Subcutaneous adipose tissue (tissue), 4 donors: Measurements from ENCODE around the gene RSBN1. TPM values are rescaled to one million over a fixed set of nuclear protein-coding genes. Genes with fewer than 3 reads are reported as not detected.

ENCODE experiments used
- total RNA-seq, 4 donors: library from RNA; depleted of rRNA; stranded (reverse); fragments of >200 nt; gene quantifications; one replicate each; pipeline ENCODE4 v1.1.0, GENCODE V29; 2016
- TF ChIP-seq, protein P1 (sequence below): fragments of 450-650 bp; IDR thresholded peaks from one replicate; pipeline ENCODE4 v1.5.1; 2016; ENCODE audit warnings: low read depth, mild to moderate bottlenecking, control low read depth, antibody characterized with exemption, moderate library complexity

The RSBN1 gene
- total RNA-seq, 4 donors from 2014 or later: 19.8 to 29.3 (median 21.4) TPM

DNA sequence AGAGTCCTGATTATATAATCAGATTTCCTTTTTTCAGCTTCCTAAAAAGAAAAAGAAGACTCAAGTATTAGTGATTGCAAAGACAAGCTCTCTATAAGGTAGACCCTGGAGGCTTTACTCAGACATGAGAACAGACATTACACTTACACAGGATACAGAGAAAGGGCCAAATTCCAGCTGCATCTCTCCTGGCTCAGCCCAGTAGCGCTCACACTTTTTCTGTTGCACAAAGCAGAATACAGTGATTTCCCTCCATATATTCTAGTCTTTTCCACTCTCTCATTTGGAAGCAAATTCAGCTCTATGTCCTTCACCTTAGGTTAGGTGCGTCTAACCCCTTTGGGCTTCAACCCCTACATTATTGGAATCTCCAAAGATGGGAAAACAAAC, 44.1 kb upstream of the RSBN1 start:
- TF ChIP-seq, protein P1, sequence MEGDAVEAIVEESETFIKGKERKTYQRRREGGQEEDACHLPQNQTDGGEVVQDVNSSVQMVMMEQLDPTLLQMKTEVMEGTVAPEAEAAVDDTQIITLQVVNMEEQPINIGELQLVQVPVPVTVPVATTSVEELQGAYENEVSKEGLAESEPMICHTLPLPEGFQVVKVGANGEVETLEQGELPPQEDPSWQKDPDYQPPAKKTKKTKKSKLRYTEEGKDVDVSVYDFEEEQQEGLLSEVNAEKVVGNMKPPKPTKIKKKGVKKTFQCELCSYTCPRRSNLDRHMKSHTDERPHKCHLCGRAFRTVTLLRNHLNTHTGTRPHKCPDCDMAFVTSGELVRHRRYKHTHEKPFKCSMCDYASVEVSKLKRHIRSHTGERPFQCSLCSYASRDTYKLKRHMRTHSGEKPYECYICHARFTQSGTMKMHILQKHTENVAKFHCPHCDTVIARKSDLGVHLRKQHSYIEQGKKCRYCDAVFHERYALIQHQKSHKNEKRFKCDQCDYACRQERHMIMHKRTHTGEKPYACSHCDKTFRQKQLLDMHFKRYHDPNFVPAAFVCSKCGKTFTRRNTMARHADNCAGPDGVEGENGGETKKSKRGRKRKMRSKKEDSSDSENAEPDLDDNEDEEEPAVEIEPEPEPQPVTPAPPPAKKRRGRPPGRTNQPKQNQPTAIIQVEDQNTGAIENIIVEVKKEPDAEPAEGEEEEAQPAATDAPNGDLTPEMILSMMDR: no peak

DNA sequence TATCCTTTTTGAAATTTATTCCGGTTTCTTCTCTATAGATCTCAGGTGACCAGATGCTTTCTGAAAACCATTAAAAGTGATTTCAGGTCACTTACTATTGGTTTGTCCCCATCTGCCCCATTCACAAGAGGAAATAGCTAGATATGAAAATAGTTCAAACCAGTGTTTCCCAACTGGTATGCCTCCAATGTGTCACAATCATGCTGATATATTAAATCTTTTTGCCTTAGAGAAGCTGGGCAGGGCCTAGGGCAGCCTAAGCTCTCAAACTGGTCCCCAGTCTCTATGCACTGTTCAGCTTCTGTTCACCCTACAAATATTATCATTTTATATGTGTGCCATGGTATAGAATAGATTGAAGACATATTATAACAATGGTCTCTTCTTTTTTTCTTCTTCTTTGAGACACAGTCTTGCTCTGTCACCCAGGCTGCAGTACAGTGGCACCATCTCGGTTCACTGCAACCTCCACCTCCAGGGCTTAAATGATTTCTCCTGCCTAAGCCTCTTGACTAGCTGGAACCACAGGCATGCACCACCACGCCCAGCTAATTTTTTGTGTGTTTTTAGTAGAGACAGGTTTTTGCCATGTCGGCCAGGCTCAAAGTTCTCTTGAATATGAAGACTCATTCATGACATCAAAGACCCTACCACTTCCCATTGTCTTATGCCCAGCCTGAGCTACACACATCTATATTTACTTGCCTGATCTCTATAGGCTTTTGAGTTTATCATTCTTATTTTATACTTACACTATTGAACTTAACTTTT, 43.5 kb upstream of the RSBN1 start:
- TF ChIP-seq, protein P1: no peak

DNA sequence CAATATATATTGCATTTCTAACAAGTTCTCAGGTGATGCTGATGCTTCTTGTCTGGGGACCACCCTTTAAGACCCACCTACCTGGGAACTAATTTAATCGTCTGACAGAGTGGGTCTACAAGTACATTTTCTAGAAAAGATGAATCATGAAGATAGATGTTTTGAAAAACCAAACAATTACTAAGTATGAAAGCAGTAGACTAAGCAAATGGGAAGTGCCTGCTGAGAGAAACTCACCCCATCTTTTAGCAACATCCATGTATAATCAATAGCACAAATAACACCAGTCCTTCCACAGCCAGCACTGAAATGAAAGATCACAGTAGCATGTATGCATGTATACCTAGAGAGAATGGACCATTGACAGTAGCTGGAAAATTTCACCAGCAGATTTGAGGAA, 42.0 kb upstream of the RSBN1 start:
- TF ChIP-seq, protein P1: no peak

DNA sequence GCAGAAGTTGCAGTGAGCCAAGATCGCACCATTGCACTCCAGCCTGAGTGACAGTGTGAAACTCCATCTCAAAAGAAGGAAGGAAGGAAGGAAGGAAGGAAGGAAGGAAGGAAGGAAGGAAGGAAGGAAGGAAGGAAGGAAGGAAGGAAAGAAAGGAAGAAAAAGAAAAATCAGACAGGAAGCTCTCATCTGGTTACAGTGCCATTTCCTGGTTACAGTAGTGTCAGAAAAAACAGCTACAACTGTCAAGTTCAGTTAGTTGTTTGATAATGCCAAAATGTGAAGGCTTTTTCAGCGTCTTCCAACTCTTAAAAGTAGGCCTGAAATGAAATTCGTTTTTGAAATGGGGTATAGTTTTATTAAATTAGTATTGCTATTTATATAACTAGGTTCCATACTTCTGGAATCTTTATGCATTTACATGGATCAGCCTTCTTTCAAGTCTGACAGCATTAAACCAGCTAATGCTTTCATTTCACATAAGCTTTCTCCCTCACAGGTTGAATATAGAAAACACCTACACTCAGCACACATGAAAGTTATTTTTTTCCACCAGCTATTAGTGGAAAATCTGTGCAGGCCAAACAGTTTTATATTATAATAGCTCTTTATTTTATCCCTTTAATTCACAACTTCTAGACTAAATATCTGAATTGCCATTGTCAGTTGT, 38.0 kb upstream of the RSBN1 start:
- TF ChIP-seq, protein P1: no peak

DNA sequence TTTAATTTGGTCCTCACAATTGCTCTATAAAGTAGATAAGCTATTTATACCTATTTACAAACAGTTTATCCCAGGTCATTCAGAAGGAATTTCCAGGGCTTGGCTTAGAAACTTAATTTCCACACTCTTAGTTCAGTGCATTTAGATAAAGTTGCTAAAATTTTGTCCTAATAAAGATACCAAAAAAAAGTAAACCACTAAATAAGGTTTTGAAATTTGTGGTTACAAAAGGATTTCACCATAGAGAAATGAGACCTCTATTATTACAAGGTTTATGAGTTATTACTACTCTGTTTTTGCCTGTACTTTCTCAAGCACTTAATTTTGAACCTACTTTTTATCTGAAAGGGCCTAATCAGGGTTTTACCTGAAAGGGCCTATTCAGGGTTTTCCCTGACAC, 36.8 kb upstream of the RSBN1 start:
- TF ChIP-seq, protein P1: no peak

DNA sequence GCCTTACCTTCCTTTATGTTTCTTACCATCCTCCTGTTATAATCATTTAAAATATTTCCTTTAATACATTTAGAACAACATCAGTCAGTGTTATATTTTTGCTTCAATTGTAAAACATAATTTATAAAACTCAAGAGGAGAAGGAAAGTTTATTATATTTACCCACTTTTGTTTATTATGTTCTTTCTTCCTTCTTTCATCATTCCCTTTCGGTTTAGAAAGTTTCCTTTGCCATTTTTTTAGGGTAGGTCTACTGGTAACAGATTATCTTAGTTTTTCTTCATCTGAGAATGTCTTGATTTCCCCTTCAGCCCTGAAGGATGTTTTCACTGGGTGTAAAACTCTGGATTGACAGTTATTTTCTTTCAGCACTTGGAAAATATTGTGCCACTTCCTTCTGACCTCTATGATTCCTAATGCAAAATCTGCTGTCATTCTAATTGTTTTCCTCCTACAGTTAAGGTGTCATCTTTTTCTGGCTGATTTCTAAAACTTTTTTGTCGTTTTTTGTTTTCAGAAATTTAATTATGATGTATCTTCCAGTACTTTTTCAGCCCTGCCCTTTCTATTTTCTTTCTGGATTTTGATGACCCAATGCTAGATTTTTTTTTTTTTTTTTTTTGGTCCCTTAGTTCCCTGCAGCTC, 34.2 kb upstream of the RSBN1 start:
- TF ChIP-seq, protein P1: no peak

DNA sequence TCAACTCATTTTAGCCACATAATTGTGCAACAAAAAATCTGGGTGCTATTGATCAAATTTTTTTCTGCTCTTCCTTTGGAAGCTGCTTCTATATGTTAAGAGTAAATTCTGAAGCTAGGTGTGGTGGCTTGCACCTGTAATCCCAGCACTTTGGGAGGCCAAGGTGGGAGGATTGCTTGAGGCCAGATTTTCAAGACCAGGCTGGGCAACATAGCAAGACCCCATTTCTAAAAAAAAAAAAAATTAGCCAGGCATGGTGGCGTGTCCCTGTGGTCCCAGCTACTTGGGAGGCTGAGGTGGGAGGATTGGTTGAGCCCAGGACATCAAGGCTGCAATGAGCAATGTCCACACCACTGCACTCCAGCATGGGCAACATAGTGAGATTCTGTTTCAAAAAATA, 24.3 kb upstream of the RSBN1 start:
- TF ChIP-seq, protein P1: no peak
